ENCODE data around the gene TSPAN18.
A peak's percentile ranks its signal among the peaks of the same experiment; 100 is the strongest.

The TSPAN18 gene

DNA sequence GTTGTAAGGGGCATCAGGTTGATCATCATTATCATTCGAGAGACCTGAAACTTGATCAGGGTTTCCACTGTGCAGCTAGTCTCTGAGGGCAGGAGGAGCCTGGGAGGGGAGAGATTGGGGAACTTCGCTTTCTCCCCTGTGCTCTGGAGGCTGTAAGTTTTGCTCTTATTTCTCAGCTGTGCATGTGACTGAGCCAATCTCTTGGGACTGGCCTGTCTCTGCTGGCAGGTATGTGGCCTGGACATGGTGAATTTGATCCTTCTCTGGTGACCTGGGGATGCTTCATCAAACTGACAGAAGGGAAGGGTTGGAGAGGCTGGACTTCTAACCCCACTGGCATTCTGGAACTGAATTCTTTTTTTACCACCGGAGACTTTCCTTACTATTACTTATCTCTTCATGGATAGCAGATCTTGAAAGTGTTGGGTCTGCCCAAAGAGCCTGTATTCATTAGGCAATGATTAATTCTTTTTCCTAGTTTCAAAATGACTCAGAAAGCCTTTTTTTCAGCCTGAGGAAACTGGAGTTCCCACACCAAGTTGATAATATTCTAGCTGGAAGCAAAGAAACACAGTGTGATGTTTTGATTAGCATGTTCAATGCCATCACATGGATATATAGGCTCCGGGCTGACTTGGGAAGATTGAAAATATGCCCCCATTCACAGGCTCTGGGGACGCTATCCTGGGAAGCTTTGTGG is 36.5 kb downstream of the TSPAN18 start:
- no peak for DNase-seq

DNA sequence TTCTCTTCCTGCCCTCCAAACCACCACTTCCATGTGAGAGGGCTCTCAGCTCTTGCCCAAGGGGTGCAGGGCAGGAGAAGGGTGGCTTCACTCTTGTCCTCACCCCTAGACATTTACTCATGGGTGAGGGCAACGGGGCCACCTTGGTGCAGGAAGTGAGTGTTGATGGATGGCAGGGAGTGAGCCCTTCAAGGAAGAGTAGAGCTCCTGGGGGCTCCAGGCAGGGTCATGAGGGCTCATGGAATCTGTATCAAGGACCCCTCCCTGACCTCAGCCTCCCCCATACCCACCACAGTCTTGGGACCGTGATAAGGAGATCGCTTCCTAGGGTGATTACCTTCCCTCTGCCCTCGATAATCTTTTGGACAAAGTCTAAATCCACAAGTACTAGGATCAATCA is 37.8 kb downstream of the TSPAN18 start:
- no peak for DNase-seq

DNA sequence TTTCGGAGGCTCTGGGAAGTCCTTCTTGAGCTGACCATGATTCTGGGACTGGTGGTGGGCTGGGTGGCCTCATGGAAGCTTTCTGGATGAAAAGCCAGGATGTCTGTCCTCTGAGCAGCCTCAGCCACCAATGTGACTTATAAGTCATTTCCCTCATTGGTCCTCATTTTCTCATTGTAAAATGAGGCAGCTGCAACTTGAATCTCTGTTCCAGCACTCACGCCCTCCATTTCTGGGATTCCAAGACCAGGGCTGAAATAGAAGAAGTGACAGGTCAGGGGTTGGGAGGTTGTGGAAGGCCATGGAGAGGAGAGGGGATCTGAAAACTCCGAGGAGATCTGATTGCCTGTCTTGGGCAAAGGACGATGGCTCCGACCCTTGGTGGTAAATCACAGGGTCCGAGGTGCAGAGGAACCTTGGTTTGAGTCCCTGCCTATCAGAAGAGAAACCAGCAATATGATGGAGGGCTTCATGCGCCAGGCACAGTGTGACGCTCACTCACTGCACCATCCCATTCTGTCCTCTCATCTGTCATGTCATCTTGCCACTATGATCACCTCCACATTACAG is 38.3 kb downstream of the TSPAN18 start:
- DNase-seq, result no peak

DNA sequence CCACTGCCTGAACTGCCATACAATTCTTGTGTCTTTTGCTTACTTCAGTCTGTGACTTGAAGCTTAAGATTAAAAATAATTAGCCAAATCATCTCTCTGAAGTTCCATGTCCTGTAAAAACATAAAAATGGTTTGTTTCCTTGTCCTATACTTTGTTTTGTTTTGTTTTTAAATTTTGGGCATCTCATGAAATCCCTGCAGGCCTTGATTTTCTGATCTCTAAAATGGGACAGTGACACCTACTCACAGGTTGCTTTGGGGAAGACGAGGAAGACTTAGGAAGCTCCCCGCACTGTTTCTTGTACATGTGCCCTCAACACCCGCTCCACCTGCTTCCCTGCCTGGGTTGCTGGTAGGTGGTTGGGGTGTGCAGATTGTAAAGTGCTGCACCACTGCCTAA is 38.9 kb downstream of the TSPAN18 start:
- DNase-seq, result no peak

DNA sequence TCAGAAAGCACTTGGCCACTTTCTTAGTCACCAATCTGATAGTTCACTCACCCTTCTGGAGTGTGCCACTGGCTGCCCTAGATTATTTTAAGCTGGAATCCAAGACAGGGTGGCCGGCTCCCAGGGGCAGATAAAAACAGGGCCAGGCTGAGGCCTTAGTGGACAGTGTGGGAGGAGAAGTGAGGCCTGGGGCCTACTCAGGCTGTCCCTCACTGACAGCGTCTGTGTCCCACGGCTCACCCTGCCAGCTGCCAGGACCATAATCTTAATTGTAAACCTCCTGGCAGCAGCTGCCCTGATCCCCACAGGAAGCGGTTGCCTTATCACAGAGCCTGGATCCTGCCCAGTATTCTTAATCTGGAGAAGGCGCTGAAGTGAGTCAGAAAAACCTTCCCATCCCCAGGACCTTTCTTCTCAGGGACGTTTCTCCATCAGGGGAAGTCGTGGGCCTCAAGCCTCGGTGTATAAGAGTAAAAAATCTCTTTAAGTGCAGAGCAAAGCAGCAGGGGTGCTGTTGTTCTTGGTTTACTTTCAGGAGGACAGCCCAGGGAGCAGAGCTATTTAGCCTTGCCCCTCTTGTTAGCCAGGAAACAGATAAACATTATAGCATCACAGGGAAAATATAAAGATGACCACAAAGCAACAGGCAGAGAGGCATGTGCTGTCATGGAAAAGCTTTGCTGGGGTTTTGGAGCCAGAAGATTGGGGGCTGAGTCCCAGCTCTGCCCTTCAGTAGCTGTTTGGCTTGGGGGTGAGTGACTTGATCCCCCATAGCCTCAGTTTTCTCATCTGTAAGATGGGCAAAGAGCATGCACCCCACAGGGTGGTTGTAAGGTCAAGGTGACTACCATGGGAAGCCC is 39.6 kb downstream of the TSPAN18 start:
- DNase-seq, result no peak

DNA sequence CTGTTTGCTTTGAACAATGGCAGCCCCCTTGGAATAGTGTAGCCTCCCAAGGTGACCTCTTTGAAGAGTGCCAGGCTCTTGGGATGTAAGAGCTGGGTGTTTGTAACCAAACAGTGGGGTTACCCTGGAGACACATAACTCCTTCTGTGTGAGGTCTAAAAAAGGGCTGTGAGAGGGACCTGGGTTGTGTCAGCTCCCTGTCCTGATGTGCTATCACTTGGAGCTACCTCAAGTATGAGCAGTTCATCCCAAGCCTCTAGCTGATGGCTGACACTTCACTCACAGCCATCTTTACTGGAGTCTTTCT is 40.2 kb downstream of the TSPAN18 start:
- no peak for DNase-seq

DNA sequence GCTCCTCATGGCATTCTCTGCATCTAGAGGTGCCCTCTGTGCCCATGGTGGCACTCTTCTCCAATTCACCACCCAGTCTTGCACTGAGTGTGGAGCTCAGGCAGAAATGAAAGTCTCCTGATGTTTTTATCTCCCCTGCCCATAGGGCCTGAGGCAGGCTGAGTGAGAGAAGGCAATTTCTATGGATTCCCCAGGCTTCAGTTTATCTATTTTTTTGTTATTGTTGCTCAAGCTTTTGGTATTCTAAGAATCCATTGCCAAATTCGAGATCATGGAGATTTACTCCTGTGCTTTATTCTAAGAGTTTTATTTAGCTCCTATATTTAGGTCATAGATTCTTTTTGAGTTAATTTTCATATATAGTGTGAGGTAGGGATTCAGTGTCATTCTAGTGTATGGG is 40.7 kb downstream of the TSPAN18 start:
- no peak for DNase-seq

DNA sequence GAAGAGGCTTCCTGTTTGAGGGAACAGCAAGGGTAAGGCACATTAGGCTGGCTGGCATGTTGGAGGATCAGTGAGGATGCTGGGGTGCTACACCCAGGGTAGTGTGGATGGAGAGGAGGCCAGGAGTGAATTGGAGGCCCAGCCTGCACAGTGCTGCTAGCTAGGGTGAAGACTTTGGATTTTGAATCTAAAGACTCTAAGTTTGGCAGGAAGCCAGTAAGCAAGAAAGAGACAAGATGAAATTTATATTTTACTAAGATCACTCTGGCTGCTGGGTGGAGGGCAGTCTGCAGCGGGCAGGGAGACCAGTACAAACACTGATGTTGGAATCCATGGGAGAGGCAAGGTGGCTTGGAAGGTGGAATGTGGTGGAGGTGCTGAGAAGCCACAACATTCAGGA is 43.6 kb downstream of the TSPAN18 start:
- no peak for DNase-seq

DNA sequence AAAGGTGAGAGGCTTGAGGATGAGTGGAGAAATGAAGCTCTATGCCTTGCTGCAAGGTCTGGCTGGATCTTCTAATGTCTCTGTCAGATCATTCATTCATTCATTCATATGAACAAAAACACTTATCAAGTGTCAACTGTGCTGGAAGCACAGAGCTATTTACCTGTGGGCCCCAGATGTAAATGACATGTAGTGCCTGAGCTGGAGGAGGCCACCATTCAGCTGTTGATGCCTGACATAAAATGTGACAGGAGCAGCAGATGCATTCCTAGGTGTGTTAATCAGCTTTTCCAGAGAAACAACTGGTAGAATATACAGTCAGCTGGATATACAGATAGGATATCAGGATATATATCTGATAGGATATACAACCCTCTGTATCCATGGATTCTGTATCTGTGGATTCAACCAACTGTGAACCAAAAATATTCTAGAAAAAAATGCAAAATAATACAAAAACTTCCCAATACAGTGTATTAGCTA is 44.5 kb downstream of the TSPAN18 start:
- no peak for DNase-seq

DNA sequence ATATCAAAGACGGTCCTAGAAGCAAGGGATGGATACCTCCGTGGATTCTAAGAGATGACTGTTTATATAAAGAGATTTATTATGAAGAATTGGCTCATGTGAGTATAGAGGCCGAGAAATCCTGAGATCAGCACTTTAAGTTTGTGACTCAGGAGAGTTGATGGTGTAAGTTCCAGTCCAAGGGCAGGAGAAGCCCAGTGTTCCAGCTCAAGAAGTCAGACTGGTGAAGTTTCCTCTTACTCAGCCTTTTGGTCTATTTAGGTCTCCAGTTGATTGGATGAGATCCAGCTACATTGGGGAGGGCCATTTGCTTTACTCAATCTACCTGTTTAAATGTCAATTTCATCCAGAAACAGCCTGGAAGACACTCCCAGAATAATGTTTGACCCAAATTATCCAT is 45.1 kb downstream of the TSPAN18 start:
- DNase-seq, result no peak

DNA sequence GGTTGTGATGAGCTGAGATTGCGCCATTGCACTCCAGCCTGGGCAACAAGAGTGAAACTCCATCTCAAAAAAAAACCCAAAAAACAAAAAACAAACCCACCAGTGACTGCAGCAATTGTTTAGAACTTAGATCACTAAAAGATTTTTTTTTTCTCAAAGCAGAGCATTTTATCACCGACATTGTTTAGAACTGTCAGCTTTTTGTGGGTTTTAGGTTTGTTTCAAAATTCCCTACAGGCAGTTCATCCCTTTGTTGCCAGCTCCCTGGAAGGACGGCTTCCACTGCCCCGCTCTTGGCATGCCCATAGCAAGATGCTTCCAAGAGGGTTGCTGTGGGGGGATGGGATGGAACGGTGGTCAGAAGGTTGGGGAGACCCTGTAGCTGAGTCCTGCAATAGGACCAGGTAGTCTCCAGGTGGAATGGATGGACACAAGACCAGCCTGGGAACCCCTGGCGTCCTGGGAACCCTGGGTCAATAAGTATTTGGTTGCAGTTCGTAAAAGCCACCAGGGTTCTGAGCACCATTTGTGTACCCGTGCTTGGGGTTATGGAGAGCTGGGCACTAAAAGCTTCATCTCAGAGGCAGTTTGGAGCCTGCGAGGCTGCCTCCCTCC is 46.7 kb downstream of the TSPAN18 start:
- DNase-seq, result no peak

DNA sequence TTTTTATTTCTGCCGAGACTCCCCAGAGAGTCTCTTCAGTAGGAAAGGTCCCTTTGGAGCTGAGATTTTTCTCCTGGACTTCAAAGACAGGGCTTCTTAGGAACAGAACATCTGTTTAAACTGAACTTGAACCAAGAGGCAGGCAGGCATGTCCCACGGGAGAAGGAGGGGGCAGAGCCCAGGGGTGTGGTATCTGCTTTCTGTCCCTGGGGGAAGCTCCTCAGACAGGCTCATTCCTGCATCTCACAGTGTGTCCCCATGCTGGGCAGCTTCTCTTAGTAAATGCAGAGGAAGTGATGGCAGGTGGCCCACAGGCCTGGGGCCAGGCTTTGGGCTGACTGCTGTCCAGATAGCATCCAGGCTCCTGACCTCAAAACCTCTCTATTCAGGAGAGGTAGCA is 47.3 kb downstream of the TSPAN18 start:
- DNase-seq, result no peak

DNA sequence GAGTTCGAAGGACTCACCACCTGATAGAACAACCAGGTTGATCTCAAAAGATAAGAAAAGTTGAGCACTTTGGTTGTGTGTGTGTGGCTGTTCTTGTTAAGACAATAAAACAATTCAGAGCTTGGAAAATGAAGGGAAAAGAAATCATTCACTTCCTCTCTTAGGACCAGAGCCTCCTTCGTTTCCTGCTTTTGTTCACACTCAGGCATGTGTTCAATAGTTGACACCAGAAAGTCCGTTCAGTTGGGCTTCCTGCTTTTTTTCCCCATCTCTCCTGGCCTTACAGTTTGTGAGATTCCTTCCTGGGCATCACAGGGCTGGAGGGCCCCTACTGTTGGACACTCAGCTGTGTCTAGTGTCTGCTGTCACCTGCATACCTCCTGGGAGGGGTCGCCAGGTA is 48.0 kb downstream of the TSPAN18 start:
- no peak for DNase-seq

DNA sequence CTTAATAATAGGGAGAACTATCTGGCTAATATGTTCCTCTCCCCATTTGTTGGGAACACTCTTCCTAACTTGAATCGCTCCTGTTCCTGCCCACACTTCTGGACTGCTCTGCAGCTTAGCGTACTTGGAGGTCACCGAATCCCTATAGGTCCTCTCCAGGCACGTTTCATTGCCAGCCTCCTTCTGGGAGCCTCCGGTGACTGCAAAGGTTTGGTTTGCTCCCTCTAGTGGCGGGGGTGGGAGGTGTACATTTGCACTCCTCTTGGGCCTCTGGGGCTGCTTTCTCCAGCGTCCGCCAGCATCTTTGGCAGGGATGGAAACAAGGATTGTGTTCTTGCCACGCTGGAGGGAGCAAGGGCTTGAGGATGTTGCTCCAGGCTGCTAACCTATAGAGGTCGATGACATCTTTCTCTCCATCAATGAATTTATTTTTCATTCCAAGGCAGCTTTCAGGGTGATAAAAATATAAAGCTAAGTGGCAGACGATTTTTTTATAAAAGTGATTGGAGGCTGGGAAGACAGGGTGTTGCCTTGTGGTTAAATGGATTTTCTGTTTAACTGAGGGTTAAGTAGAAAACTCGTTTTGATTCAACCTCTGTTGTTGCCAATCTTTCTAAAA is 48.7 kb downstream of the TSPAN18 start:
- DNase-seq, result peak; percentile 16

DNA sequence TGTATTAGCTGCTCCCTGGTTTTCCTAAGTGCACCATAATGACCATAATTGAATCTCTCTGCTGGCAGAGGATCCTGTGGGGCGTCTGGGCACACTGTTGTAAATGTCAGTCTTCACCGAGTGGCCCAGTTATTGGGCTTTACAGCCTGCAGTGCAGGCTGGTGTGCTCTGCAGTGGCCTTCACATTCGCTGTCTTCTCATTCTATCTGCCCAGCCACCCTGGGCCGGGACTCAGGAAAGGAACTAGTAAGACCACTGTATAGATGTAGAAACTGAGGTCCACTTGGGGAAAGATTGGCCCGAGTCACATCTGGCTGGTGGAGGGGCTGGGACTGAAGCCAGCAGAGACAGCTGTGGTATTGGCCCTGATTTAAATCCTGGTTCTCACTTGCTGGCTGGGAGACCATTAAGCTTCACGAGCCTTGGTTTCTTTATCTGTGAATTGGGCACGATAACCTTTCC is 49.3 kb downstream of the TSPAN18 start:
- DNase-seq, result no peak

DNA sequence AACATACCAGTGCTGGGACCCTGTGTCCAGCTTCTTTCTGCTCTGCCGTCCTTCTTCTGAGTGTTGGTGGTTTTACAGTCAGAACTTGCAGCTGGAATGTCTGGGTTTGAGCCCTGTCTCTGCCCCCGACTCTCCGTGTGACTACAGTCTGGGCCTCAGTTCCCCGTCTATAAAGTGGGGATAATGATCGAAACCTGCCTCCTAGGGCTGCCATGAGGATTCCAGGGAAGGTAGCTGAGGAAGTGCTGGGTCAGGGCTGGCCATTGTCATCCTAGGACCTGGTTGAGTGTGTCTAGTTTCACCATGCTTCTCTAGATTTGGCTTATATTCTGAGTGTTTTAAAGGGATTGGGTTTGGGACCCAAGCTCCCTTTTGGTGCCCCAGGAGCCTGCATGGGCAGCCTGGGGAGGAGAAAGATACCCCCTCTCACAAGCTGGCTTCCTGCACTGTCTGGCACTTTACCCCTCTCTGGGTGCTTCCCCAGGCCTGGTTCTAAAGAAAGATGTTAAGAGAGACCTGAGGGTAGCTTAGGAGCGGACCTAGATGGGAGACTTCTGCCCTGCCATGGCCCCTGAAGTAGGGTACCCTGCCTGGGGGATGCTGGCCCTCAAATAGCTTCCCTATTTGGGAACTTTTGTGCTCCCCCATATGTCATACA is 49.9 kb downstream of the TSPAN18 start:
- DNase-seq, result no peak

DNA sequence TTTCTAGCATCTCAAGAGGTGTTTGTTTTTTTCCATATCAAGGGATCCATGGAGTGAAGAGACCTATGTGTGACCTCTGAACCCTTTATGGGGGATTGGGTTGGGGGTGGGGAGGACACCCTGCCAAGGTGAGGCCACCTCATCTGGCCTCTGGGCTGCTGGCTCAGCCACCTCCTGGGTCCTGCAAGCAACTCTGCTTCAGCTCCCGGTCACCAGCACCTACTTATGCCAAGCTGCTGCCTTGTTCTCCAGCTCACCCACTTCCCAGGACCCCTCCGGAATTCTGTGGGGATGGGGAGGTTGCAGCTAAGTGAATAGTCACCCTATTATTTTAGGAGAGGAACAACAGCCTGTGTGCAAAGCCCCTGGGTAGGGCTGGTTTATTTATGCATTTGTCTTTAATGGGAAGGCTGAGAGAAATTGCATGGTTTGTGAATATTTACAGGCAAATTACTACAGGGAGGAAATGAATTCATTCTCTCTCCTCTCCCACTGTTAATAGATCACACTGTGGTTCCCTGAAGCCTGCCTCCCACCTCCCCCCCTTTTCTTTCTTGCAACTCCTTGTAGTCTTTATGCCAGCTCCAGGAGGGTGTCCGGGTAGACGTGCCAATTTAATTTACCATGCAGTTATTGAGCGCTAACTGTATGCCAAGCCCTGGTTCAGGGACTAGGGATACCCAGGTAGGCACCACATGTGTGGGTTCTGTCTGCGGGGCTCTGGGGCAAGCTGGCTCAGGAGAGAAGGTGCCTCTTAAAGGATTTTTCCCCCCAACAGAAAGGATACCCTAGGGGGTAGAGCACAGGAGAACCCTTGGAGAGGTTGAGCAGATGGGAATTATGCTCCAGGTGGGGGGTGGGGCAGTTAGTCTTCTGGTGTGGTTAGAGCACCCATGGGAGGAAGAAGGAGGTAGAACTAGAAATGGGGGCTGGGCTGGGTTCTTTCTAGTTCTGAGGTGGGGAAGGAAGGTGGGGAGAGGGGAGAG is 50.7 kb downstream of the TSPAN18 start:
- DNase-seq, result no peak

DNA sequence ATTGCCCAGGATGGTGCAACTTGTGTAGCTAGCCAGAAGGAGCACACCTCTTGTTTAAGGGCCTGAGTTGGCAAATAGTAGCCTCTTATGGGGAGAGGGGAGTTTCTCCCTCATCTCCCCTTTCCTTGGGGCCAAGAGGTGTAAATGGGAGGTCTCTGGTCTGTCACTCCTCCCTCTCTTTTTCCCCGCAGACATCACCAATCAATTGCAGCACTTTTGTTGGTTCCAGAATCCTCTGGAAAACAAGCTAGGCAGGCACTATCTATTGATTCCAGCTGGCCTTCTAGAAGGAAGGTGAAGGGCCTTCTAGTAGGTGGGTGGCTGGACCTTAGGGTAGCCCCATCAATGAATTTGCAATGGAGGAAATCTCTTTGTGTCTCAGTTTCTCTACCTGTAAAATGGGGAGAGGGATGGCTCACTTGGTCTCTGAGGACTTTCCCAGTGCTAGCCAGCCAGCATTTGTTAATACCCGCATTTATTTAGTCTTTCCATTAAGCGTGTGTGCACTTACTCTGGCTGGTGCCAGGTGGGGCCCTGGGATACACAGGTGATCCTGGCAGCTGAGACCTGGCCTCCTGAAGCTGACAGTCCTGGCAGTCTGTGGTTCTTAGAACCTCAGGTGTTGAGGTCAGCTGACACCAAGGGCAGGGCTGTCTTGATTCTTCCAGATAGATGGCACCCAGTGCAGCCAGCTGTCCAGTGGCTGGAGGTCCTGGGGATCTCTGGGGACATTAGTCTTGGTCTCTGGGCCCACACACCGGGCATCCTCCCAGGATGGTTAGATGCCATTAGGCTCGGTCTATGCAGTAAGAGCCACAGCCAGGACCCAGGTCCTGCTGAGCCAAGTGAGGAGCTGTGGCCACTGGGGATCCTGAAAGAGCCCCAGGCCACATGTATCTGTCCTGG is 51.7 kb downstream of the TSPAN18 start:
- no peak for DNase-seq

DNA sequence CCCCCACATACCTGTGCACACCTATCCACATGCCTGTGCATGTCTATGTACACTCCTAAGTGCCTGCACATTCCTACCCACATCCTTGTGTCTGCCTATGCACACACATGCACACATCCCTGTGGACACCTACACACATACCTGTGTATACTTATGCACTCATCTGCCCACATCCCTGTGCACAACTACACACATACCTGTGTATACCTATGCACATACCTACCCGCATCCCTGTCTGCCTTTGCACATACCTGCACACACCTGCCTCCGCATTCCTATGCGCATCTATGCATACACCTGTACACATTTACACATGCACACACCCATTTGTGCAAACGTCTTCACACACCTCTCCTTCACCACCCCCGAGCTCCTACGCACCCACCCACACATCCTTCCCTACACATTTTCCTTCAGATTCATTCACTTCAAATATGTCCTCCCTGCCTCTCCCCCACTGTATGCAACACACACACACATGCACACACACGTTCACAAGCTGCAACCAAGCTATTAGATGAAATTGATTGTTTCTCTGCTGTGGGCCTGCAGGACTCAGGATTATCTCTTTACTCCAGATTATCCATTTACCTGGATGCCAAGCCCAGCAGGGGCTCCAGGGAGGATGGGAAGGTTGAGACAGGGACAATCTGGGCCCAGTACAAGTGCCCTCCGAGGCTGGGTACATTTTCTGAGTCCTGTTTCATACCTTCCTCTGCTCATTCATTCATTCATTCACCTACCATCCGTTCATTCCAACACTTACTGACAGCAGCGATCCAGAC is 53.2 kb downstream of the TSPAN18 start:
- no peak for DNase-seq

All from NK-92 treated with Interleukin-12 subunit alpha and Interleukin-12 subunit beta, amount 100 ng/mL, for 24 hours (cell line).